Spleen (tissue), 11 donors: ENCODE measurements around the gene TMEM170A. TPM values are rescaled to one million over a fixed set of nuclear protein-coding genes. Genes with fewer than 3 reads are reported as not detected.

Source experiments
- DNase-seq: peaks from one replicate; pipeline ENCODE4 v3.0.0-alpha.2; 2020
- H3K27ac ChIP-seq, 8 donors: fragments of 200-600 bp; sonication (generic) in 7 of 8; 1 replicate in 4 of 8; 2 replicates in 4 of 8; pipeline versions ENCODE4 v1.5.0 to v1.8.0; 2016 to 2021; ENCODE audit warnings: inconsistent platforms in 4 of 8, mild to moderate bottlenecking in 4 of 8, moderate library complexity in 1 of 8
- H3K27me3 ChIP-seq, 7 donors: fragments of 200-600 bp; sonication (generic) in 6 of 7; replicated peaks in 1 of 7; 1 replicate in 4 of 7; 2 replicates in 3 of 7; pipeline versions ENCODE4 v1.5.0 to v1.8.0; 2016 to 2021; ENCODE audit warnings: inconsistent platforms in 3 of 7, mild to moderate bottlenecking in 1 of 7
- H3K36me3 ChIP-seq, 6 donors: fragments of 200-600 bp; sonication (generic) in 5 of 6; 1 replicate in 4 of 6; 2 replicates in 2 of 6; pipeline versions ENCODE4 v1.5.0 to v1.8.0; 2016 to 2021; ENCODE audit warnings: inconsistent platforms in 2 of 6
- H3K4me1 ChIP-seq, 6 donors: fragments of 200-600 bp; sonication (generic) in 5 of 6; 1 replicate in 3 of 6; 2 replicates in 3 of 6; pipeline versions ENCODE4 v1.5.0 to v1.8.0; 2016 to 2021; ENCODE audit warnings: inconsistent platforms in 3 of 6
- H3K4me3 ChIP-seq, 8 donors: fragments of 200-600 bp; sonication (generic) in 7 of 8; 1 replicate in 4 of 8; 2 replicates in 4 of 8; pipeline versions ENCODE4 v1.5.0 to v1.8.0; 2016 to 2021; ENCODE audit warnings: inconsistent platforms in 4 of 8, mild to moderate bottlenecking in 4 of 8, moderate library complexity in 2 of 8
- H3K9me3 ChIP-seq, 8 donors: fragments of 200-600 bp; sonication (generic) in 7 of 8; 1 replicate in 4 of 8; 2 replicates in 4 of 8; pipeline versions ENCODE4 v1.5.0 to v1.8.0; 2016 to 2021; ENCODE audit warnings: inconsistent platforms in 4 of 8
- POLR2A ChIP-seq, 3 donors: fragments of 450-650 bp; IDR thresholded peaks; one replicate each; pipeline ENCODE4 v1.5.1; 2017; ENCODE audit warnings: antibody characterized with exemption in 3 of 3, mild to moderate bottlenecking in 1 of 3
- POLR2AphosphoS5 ChIP-seq, 3 donors: sonication (generic); formaldehyde crosslinking; IDR thresholded peaks; one replicate each; pipeline ENCODE4 v1.5.1; 2017; ENCODE audit warnings: antibody characterized with exemption in 3 of 3
- WGBS, 5 donors: extraction: QIAGEN DNeasy Blood & Tissue Kit in 3 of 5; methylation state at CpG; one replicate each; pipeline versions ENCODE4 v1.1.5 to v1.1.7; 2013 to 2018; 5-methylcytosine and 5-hydroxymethylcytosine counted together
- intact Hi-C: fragments of 100-400 bp; cut with DNase I; formaldehyde crosslinking; loops from one replicate; pipeline ENCODE4 v1.15.0; 2023; ENCODE audit warnings: low total_unique reads
- polyA plus RNA-seq, 3 donors: library from polyadenylated mRNA; stranded (reverse); fragments of 200-250 nt; gene quantifications; one replicate each; pipeline ENCODE4 v1.2.1, GENCODE V29; 2013
- total RNA-seq, 7 donors: library from RNA; depleted of rRNA in 3 of 7; stranded (reverse); fragments of >200 nt in 3 of 7; fragmentation: NEBNext Ultra II Directional in 4 of 7; extraction: Animal tissue kit (Norgen Biotek cat#: 25700) in 4 of 7; gene quantifications; one replicate each; pipeline versions ENCODE4 v1.1.0 to v1.2.1, GENCODE V29; 2016 to 2021
- TF ChIP-seq, protein P1 (sequence below), 11 experiments: fragments of 200-600 bp in 7 of 11; fragments of 450-650 bp in 4 of 11; sonication (generic) in 4 of 11; IDR thresholded peaks in 8 of 11; conservative IDR thresholded peaks in 3 of 11; 1 replicate in 7 of 11; 2 replicates in 4 of 11; pipeline versions ENCODE4 v1.4.0 to v1.8.0; 2016 to 2021; ENCODE audit warnings: antibody characterized with exemption in 11 of 11, inconsistent platforms in 4 of 11, mild to moderate bottlenecking in 1 of 11
- donor health status: healthy with polysubstance abuse.
- donor health status: DM: no; HTN: no; CAD: no; lungs with moderate emphysema.
- donor health status: DM: no; HTN: no; CAD: no.
- donor health status: Bipolar disorder and iron deficiency.
- donor health status: healthy.
- donor health status: DM: no; HTN: no; CAD: no.
- donor health status: DM: yes; HTN: yes; CAD: no.

Gene TMEM170A
- total and polyA plus RNA-seq, 10 donors: 6.1 to 54.0 (median 31.4) TPM

DNA sequence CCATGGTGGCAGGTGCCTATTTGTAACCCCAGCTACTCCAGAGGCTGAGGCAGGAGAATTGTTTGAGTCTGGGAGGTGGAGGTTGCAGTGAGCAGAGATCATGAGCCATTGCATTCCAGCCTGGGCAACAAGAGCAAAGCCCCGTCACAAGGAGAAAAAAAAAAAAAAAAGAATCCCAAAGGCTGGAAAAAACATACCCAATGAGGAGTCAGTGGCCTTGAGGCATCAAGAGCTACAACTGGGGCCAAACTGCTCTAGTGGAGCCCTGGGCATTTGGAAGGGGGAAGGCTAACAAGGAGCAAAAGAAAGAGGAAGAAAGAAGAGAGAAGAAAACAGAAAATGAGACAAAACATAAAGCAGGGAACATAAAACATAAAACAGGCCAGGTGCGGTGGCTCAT lies 23.8 kb upstream of the TMEM170A start:
- no peaks in the 10 kb centered on the region for H3K36me3 ChIP-seq
- intact Hi-C loops: loop anchor here (10.0 kb wide), 1 partner anchor 56 kb away; no protein-coding TSS in a partner anchor
- WGBS, 5 donors: 86 to 92% (median 89%) methylated on average over 2 of the region's 2 CpGs
- peaks cover 0 to 9% (median 0%) of the 10 kb centered on the region in 6 donors for H3K4me1 ChIP-seq
- no peak overlapping the region for H3K4me3 ChIP-seq
- TF ChIP-seq, protein P1, sequence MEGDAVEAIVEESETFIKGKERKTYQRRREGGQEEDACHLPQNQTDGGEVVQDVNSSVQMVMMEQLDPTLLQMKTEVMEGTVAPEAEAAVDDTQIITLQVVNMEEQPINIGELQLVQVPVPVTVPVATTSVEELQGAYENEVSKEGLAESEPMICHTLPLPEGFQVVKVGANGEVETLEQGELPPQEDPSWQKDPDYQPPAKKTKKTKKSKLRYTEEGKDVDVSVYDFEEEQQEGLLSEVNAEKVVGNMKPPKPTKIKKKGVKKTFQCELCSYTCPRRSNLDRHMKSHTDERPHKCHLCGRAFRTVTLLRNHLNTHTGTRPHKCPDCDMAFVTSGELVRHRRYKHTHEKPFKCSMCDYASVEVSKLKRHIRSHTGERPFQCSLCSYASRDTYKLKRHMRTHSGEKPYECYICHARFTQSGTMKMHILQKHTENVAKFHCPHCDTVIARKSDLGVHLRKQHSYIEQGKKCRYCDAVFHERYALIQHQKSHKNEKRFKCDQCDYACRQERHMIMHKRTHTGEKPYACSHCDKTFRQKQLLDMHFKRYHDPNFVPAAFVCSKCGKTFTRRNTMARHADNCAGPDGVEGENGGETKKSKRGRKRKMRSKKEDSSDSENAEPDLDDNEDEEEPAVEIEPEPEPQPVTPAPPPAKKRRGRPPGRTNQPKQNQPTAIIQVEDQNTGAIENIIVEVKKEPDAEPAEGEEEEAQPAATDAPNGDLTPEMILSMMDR (IDR thresholded peaks at IDR 0.05 in 8 of 11, conservative IDR thresholded peaks at IDR 0.05 in 3 of 11): no peak
- TF ChIP-seq POLR2A (IDR thresholded peaks at IDR 0.05) (no peak), POLR2AphosphoS5 (IDR thresholded peaks at IDR 0.05) (no peak)
- no peaks in the 10 kb centered on the region for H3K9me3 ChIP-seq
- DNase-seq: no peak
- H3K27me3 ChIP-seq: peaks cover 0 to 15% (median 0%) of the 10 kb centered on the region in 7 donors
- no peak overlapping the region for H3K27ac ChIP-seq

DNA sequence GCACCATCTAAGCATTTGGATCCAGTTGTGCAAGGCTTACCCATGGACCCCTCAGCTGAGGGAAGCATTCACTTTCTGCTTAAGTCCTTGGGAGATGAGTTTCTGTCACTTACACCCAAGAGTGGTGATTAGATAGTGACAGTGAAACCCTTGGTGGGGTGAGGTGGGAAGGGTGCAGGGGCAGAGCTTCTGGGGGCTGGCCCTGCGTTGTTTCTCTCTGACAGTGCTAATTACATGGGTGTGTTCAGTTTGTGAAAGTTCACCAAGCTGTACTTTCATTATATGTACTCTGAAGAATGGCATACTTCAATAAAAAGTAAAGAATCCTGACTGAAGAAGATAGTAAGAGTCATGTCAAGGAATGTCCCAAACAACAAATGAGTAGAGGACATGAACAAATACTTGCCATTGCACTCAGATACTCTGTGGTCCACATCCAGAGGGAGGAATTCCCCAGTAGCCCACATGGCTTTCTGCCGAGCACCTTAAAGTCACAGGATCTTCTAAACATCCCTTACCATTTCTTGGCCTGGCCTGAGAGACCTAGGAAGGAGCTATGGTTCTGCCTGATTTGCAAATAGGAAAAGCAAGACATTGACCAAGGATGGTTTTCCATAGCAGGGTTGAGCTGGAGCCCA lies 22.3 kb upstream of the TMEM170A start:
- no peak for DNase-seq
- Histone ChIP-seq H3K9me3 (no peaks in the 10 kb centered on the region), H3K27ac (no peak overlapping the region), H3K36me3 (no peaks in the 10 kb centered on the region), H3K4me1 (peaks cover 0 to 9% (median 0%) of the 10 kb centered on the region in 6 donors), H3K27me3 (peaks cover 0 to under 1% (median 0%) of the 10 kb centered on the region in 7 donors), H3K4me3 (no peak overlapping the region)
- intact Hi-C loops: loop anchor here (10.0 kb wide), 1 partner anchor 58 kb away; no protein-coding TSS in a partner anchor
- 55 to 88% (median 72%) methylated on average over 2 of the region's 2 CpGs for WGBS, 5 donors
- no peak for TF ChIP-seq POLR2AphosphoS5 (IDR thresholded peaks at IDR 0.05)
- TF ChIP-seq, protein P1 (IDR thresholded peaks at IDR 0.05 in 8 of 11, conservative IDR thresholded peaks at IDR 0.05 in 3 of 11): no peak
- no peak for TF ChIP-seq POLR2A (IDR thresholded peaks at IDR 0.05)

DNA sequence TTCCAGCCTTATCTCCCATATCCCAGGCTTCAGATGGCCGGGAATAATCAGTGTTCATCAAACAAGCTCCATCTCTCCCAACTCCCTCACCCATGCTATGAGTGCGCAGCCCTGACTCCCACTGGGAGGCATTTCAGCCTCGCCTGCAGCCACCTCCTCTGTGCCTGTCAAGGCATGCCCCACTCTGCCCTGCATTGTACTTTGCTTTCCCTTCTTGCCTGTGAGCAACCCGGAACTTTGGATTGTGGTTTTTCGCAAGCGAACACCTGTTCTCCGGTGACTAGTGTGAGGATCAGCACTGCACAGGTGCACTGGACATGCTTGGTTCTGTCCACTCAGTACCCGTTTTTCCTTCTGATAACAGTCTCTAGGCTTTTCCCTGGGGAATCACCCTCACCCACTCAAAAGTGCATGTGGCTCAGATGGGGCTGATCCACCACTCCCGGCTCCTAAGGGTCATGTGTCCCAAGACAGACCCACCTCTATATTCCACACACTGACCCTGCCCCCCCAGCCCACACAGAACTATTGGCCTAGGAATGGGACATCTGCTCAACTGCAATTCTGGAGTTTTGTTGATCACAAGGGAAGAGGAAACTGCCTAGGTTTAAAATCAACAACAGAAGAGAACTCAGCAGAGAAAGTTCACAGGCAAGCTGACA lies 21.7 kb upstream of the TMEM170A start:
- Histone ChIP-seq H3K9me3 (no peaks in the 10 kb centered on the region), H3K27ac (no peak overlapping the region), H3K36me3 (no peaks in the 10 kb centered on the region), H3K4me3 (no peak overlapping the region), H3K27me3 (no peaks in the 10 kb centered on the region), H3K4me1 (peaks cover 0 to 9% (median 0%) of the 10 kb centered on the region in 6 donors)
- 83 to 91% (median 85%) methylated on average over 9 of the region's 9 CpGs for WGBS, 5 donors
- intact Hi-C loops: loop anchor here (10.0 kb wide), 1 partner anchor 59 kb away; no protein-coding TSS in a partner anchor
- TF ChIP-seq POLR2A (IDR thresholded peaks at IDR 0.05) (no peak), POLR2AphosphoS5 (IDR thresholded peaks at IDR 0.05) (no peak)
- TF ChIP-seq, protein P1 (IDR thresholded peaks at IDR 0.05 in 8 of 11, conservative IDR thresholded peaks at IDR 0.05 in 3 of 11): no peak
- no peak for DNase-seq
